Neuronal stem cell (in vitro differentiated cells): ENCODE results near the gene LRRC42. TPM values are rescaled to one million over a fixed set of nuclear protein-coding genes. Genes with fewer than 3 reads are reported as not detected.
A peak's percentile ranks its signal among the peaks of the same experiment; 100 is the strongest.

Experiments used
- DNase-seq: peaks from one replicate; pipeline ENCODE4 v3.0.0-alpha.2; 2013; ENCODE audit warnings: low spot score
- H2AFZ ChIP-seq: one replicate; pipeline ENCODE4 v1.6.1; 2013; ENCODE audit warnings: mild to moderate bottlenecking, low read length, inconsistent platforms
- H2AK5ac ChIP-seq: 2 replicates; pipeline ENCODE4 v1.6.1; 2013; ENCODE audit warnings: low read depth, mild to moderate bottlenecking, inconsistent platforms, low read length, moderate library complexity, mixed read lengths
- H2BK120ac ChIP-seq: 2 replicates; pipeline ENCODE4 v1.6.1; 2013; ENCODE audit warnings: low read depth, mild to moderate bottlenecking, inconsistent platforms, low read length, moderate library complexity, mixed read lengths
- H2BK12ac ChIP-seq: one replicate; pipeline ENCODE4 v1.6.1; 2013; ENCODE audit warnings: low read length, inconsistent platforms
- H2BK15ac ChIP-seq: 2 replicates; pipeline ENCODE4 v1.6.1; 2013; ENCODE audit warnings: mild to moderate bottlenecking, low read length, inconsistent platforms, mixed read lengths
- H2BK5ac ChIP-seq: one replicate; pipeline ENCODE4 v1.6.1; 2013; ENCODE audit warnings: inconsistent platforms, mild to moderate bottlenecking, low read length, moderate library complexity
- H3K14ac ChIP-seq: one replicate; pipeline ENCODE4 v1.6.1; 2013; ENCODE audit warnings: low read length, inconsistent platforms
- H3K18ac ChIP-seq: 2 replicates; pipeline ENCODE4 v1.6.1; 2013; ENCODE audit warnings: low read length, inconsistent platforms
- H3K23ac ChIP-seq: 2 replicates; pipeline ENCODE4 v1.6.1; 2013; ENCODE audit warnings: low read depth, mild to moderate bottlenecking, mixed read lengths, low read length, inconsistent platforms; ENCODE audit not compliant: poor library complexity
- H3K27ac ChIP-seq: replicated peaks from 3 replicates; pipeline ENCODE4 v1.5.1; 2013; ENCODE audit warnings: low read length, inconsistent platforms
- H3K27me3 ChIP-seq, 3 experiments: 2 replicates each; pipeline ENCODE4 v1.6.1; 2013; ENCODE audit warnings: low read length in 3 of 3, mild to moderate bottlenecking in 2 of 3, inconsistent platforms in 1 of 3, low read depth in 1 of 3, mixed read lengths in 1 of 3, moderate library complexity in 1 of 3; ENCODE audit not compliant: control insufficient read depth in 3 of 3, insufficient read depth in 3 of 3
- H3K36me3 ChIP-seq, 2 donors: replicated peaks in 1 of 2; 2 replicates each; pipeline ENCODE4 v1.6.1; 2013; ENCODE audit warnings: low read length in 2 of 2; ENCODE audit not compliant: control insufficient read depth in 2 of 2, insufficient read depth in 2 of 2
- H3K4ac ChIP-seq: 2 replicates; pipeline ENCODE4 v1.6.1; 2013; ENCODE audit warnings: inconsistent platforms, mild to moderate bottlenecking, low read length, moderate library complexity
- H3K4me1 ChIP-seq, 2 donors: 1 replicate in 1 of 2; 2 replicates in 1 of 2; pipeline ENCODE4 v1.6.1; 2013; ENCODE audit warnings: low read length in 2 of 2, low read depth in 1 of 2; ENCODE audit not compliant: control insufficient read depth in 2 of 2, insufficient read depth in 1 of 2
- H3K4me2 ChIP-seq: one replicate; pipeline ENCODE4 v1.6.1; 2013; ENCODE audit warnings: mild to moderate bottlenecking, low read length, inconsistent platforms; ENCODE audit not compliant: insufficient read depth, poor library complexity, severe bottlenecking
- H3K4me3 ChIP-seq, 2 donors: 2 replicates each; pipeline ENCODE4 v1.5.1; 2013; ENCODE audit warnings: low read length in 2 of 2, mild to moderate bottlenecking in 2 of 2, inconsistent platforms in 1 of 2, moderate library complexity in 1 of 2
- H3K79me1 ChIP-seq: one replicate; pipeline ENCODE4 v1.6.1; 2013; ENCODE audit warnings: low read depth, mild to moderate bottlenecking, inconsistent platforms, low read length, moderate library complexity
- H3K9ac ChIP-seq: one replicate; pipeline ENCODE4 v1.6.1; 2013; ENCODE audit warnings: mild to moderate bottlenecking, low read depth, low read length, inconsistent platforms; ENCODE audit not compliant: poor library complexity
- H3K9me3 ChIP-seq, 2 donors: replicated peaks in 1 of 2; 2 replicates each; pipeline versions ENCODE3 to v1.6.1; 2013; ENCODE audit warnings: low read length in 2 of 2, mild to moderate bottlenecking in 2 of 2, inconsistent platforms in 1 of 2, low read depth in 1 of 2, mixed read lengths in 1 of 2, moderate library complexity in 1 of 2; ENCODE audit not compliant: control insufficient read depth in 2 of 2, insufficient read depth in 1 of 2
- H4K8ac ChIP-seq: one replicate; pipeline ENCODE4 v1.6.1; 2013; ENCODE audit warnings: low read depth, mild to moderate bottlenecking, inconsistent platforms, low read length, moderate library complexity
- H4K91ac ChIP-seq: one replicate; pipeline ENCODE4 v1.6.1; 2013; ENCODE audit warnings: low read length, low read depth, mild to moderate bottlenecking, inconsistent platforms; ENCODE audit not compliant: poor library complexity
- WGBS, 2 donors: extraction: QIAGEN DNeasy Blood & Tissue Kit; methylation state at CpG; one replicate each; pipeline ENCODE4 v1.1.7; 2013; ENCODE audit warnings: missing lambda C conversion rate in 2 of 2, mixed read lengths in 1 of 2; ENCODE audit not compliant: insufficient read length in 2 of 2, insufficient replicate concordance in 1 of 2; ENCODE audit errors: extremely low coverage in 2 of 2; 5-methylcytosine and 5-hydroxymethylcytosine counted together
- polyA plus RNA-seq, 2 experiments: library from polyadenylated mRNA; stranded (reverse); fragments of 200-250 nt; gene quantifications; one replicate each; pipeline ENCODE4 v1.2.3, GENCODE V29; 2013

Gene LRRC42, protein sequence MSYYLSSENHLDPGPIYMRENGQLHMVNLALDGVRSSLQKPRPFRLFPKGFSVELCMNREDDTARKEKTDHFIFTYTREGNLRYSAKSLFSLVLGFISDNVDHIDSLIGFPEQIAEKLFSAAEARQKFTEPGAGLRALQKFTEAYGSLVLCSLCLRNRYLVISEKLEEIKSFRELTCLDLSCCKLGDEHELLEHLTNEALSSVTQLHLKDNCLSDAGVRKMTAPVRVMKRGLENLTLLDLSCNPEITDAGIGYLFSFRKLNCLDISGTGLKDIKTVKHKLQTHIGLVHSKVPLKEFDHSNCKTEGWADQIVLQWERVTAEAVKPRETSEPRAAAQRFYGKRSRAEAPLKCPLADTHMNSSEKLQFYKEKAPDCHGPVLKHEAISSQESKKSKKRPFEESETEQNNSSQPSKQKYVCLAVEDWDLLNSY
- 46.8 TPM for polyA plus RNA-seq (2013, experiment 1 of 2)
- polyA plus RNA-seq (2013, experiment 2 of 2) = 45.9 TPM

GRCh38 chr1:53946252-53947171 is at the start of gene LRRC42:
LRRC42 (plus strand) TSS chr1:53946350; CDS start chr1:53952000, 5,650 bp downstream.
- Histone ChIP-seq H3K23ac (peak within 1 kb of the TSS; percentile 98), H4K8ac (no peak within 1 kb of the TSS), H2AFZ (peak within 1 kb of the TSS; percentile 98), H3K9ac (peak within 1 kb of the TSS; percentile 97), H3K4ac (no peak within 1 kb of the TSS), H3K4me1 (peaks cover 4 to 11% of the 10 kb centered on the region in 2 donors), H3K27me3 (no peaks in the 10 kb centered on the region), H3K79me1 (peaks cover 6% of the 10 kb centered on the region), H2BK15ac (no peak within 1 kb of the TSS), H3K18ac (peak within 1 kb of the TSS; percentile 98), H4K91ac (no peak within 1 kb of the TSS), H2BK5ac (peak within 1 kb of the TSS; percentile 99), H2BK12ac (no peak within 1 kb of the TSS), H3K4me3 (peak within 1 kb of the TSS; percentile 93 to 97), H3K36me3 (peaks cover 1 to 21% of the 10 kb centered on the region in 2 donors), H3K4me2 (peak within 1 kb of the TSS; percentile 82), H2AK5ac (peak within 1 kb of the TSS; percentile 66), H3K27ac (peak within 1 kb of the TSS; percentile 93), H3K9me3 (peaks cover 0 to 5% of the 10 kb centered on the region in 2 donors), H2BK120ac (no peak within 1 kb of the TSS), H3K14ac (peak within 1 kb of the TSS; percentile 78)
- no peak for DNase-seq
- WGBS, 2 donors = no CpG with 5 or more reads among the region's 58 CpGs

- no peak overlapping the region for H2AFZ ChIP-seq
- H2AK5ac ChIP-seq = no peak overlapping the region
- H2BK120ac ChIP-seq = no peak overlapping the region
- no peak for DNase-seq
- H2BK12ac ChIP-seq = no peak overlapping the region
- H4K8ac ChIP-seq = no peak overlapping the region
- H3K9ac ChIP-seq = no peak overlapping the region
- H3K4me1 ChIP-seq = peaks cover 0 to 1% of the 10 kb centered on the region in 2 donors
- H3K79me1 ChIP-seq = no peaks in the 10 kb centered on the region
- H2BK5ac ChIP-seq = no peak overlapping the region
- WGBS, 2 donors = no CpG with 5 or more reads among the region's 2 CpGs
- no peaks in the 10 kb centered on the region for H3K27me3 ChIP-seq
- H2BK15ac ChIP-seq = no peak overlapping the region
- H3K9me3 ChIP-seq = no peaks in the 10 kb centered on the region
- no peak overlapping the region for H4K91ac ChIP-seq
- H3K4me2 ChIP-seq = no peak overlapping the region
- H3K18ac ChIP-seq = no peak overlapping the region
- no peaks in the 10 kb centered on the region for H3K36me3 ChIP-seq
- no peak overlapping the region for H3K4me3 ChIP-seq
- no peak overlapping the region for H3K23ac ChIP-seq
- no peak overlapping the region for H3K4ac ChIP-seq
- no peak overlapping the region for H3K14ac ChIP-seq
- no peak overlapping the region for H3K27ac ChIP-seq
Observed at GRCh38 chr1:53896635-53897229, 49.4 kb upstream of the LRRC42 start.

- no peaks in the 10 kb centered on the region for H3K9me3 ChIP-seq
- H2BK120ac ChIP-seq = no peak overlapping the region
- no peak overlapping the region for H4K8ac ChIP-seq
- no peak overlapping the region for H3K4ac ChIP-seq
- H2BK12ac ChIP-seq = no peak overlapping the region
- no peaks in the 10 kb centered on the region for H3K27me3 ChIP-seq
- no peak overlapping the region for H3K23ac ChIP-seq
- no peak for DNase-seq
- no peaks in the 10 kb centered on the region for H3K4me1 ChIP-seq
- no peak overlapping the region for H3K4me3 ChIP-seq
- no peak overlapping the region for H2AFZ ChIP-seq
- no peaks in the 10 kb centered on the region for H3K79me1 ChIP-seq
- no peak overlapping the region for H2AK5ac ChIP-seq
- H3K4me2 ChIP-seq = no peak overlapping the region
- H3K9ac ChIP-seq = no peak overlapping the region
- no peak overlapping the region for H3K18ac ChIP-seq
- WGBS, 2 donors = no CpG with 5 or more reads among the region's 2 CpGs
- H3K27ac ChIP-seq = no peak overlapping the region
- H2BK15ac ChIP-seq = no peak overlapping the region
- no peak overlapping the region for H3K14ac ChIP-seq
- H4K91ac ChIP-seq = no peak overlapping the region
- H2BK5ac ChIP-seq = no peak overlapping the region
- no peaks in the 10 kb centered on the region for H3K36me3 ChIP-seq
Observed at GRCh38 chr1:53899206-53899628, 46.9 kb upstream of the LRRC42 start.
